Right lung (tissue), 10 donors: ENCODE results near the gene BRPF1. TPM values are rescaled to one million over a fixed set of nuclear protein-coding genes. Genes with fewer than 3 reads are reported as not detected.

ENCODE experiments used
- DNase-seq, 2 donors: peaks; one replicate each; pipeline ENCODE4 v3.0.0-alpha.2; 2013
- long read RNA-seq, 8 donors: transcript quantifications; one replicate each; lab custom pipeline, GENCODE V29; 2026
- polyA plus RNA-seq, 5 donors: library from polyadenylated mRNA; unstranded; fragments of 120-200 nt; gene quantifications; one replicate each; pipeline versions ENCODE4 v1.2.1 to v1.2.3, GENCODE V29; 2013; ENCODE audit warnings: inconsistent platforms in 1 of 5, low replicate concordance in 1 of 5; ENCODE audit not compliant: insufficient read length in 5 of 5, insufficient read depth in 1 of 5

BRPF1 gene
- 10 to 100 TPM; 16.8 to 25.4 (median 18.5) TPM for polyA plus RNA-seq
- long read RNA-seq, donor 1, partial matches to known transcripts = 12 of 13 reads
- long read RNA-seq, donor 1, other reads (novel, unspliced or antisense) = 0 of 13 reads
- long read RNA-seq, donor 2, full-length matches to known transcripts = 1 of 6 reads
- long read RNA-seq, donor 2, partial matches to known transcripts = 5 of 6 reads
- long read RNA-seq, donor 2, other reads (novel, unspliced or antisense) = 0 of 6 reads
- long read RNA-seq, donor 3, partial matches to known transcripts = 0 of 1 reads
- long read RNA-seq, donor 3, other reads (novel, unspliced or antisense) = 0 of 1 reads
- long read RNA-seq, donor 4, partial matches to known transcripts = 5 of 5 reads
- long read RNA-seq, donor 4, other reads (novel, unspliced or antisense) = 0 of 5 reads
- long read RNA-seq, donor 5, partial matches to known transcripts = 14 of 15 reads
- long read RNA-seq, donor 5, other reads (novel, unspliced or antisense) = 0 of 15 reads
- long read RNA-seq, donor 6, full-length matches to known transcripts = 1 of 12 reads
- long read RNA-seq, donor 6, partial matches to known transcripts = 11 of 12 reads
- long read RNA-seq, donor 6, other reads (novel, unspliced or antisense) = 0 of 12 reads
- long read RNA-seq, donor 7, full-length matches to known transcripts = 1 of 19 reads
- long read RNA-seq, donor 7, partial matches to known transcripts = 18 of 19 reads
- long read RNA-seq, donor 7, other reads (novel, unspliced or antisense) = 0 of 19 reads
- long read RNA-seq, donor 8 = 0 reads

GRCh38 chr3:9731206-9732079 is at the start of gene BRPF1:
BRPF1 (plus strand) TSS chr3:9731735; CDS start chr3:9734141, 2,406 bp downstream.
- peak; percentile 99 to 100 for DNase-seq

GRCh38 chr3:9682096-9682495 is 49.4 kb upstream of the BRPF1 start:
- no peak for DNase-seq

GRCh38 chr3:9683426-9683825 is 48.1 kb upstream of the BRPF1 start:
- no peak for DNase-seq

GRCh38 chr3:9685216-9686049 is 46.1 kb upstream of the BRPF1 start:
- no peak for DNase-seq

GRCh38 chr3:9686050-9686550 is 45.4 kb upstream of the BRPF1 start:
- DNase-seq = no peak

GRCh38 chr3:9686703-9687102 is 44.8 kb upstream of the BRPF1 start:
- no peak for DNase-seq

- DNase-seq = no peak
Observed at GRCh38 chr3:9687514-9687913, 44.0 kb upstream of the BRPF1 start.

- no peak for DNase-seq
Observed at GRCh38 chr3:9688961-9689360, 42.6 kb upstream of the BRPF1 start.

GRCh38 chr3:9689757-9690156 is 41.8 kb upstream of the BRPF1 start:
- DNase-seq = no peak

GRCh38 chr3:9690451-9691450 is 40.8 kb upstream of the BRPF1 start:
- DNase-seq = no peak

- no peak for DNase-seq
Observed at GRCh38 chr3:9691636-9692035, 39.9 kb upstream of the BRPF1 start.

GRCh38 chr3:9692416-9692815 is 39.1 kb upstream of the BRPF1 start:
- no peak for DNase-seq

- no peak for DNase-seq
Observed at GRCh38 chr3:9695345-9695744, 36.2 kb upstream of the BRPF1 start.

- DNase-seq = no peak
Observed at GRCh38 chr3:9695746-9696145, 35.8 kb upstream of the BRPF1 start.

- no peak for DNase-seq
Observed at GRCh38 chr3:9696480-9697220, 34.9 kb upstream of the BRPF1 start.

GRCh38 chr3:9697892-9698291 is 33.6 kb upstream of the BRPF1 start:
- DNase-seq = no peak

- DNase-seq = no peak
Observed at GRCh38 chr3:9698293-9698692, 33.2 kb upstream of the BRPF1 start.

GRCh38 chr3:9700536-9700935 is 31.0 kb upstream of the BRPF1 start:
- DNase-seq = no peak

- DNase-seq = no peak
Observed at GRCh38 chr3:9701006-9701405, 30.5 kb upstream of the BRPF1 start.
